H4 (cell line): Measurements from ENCODE around the gene CBFA2T2. TPM values are rescaled to one million over a fixed set of nuclear protein-coding genes. Genes with fewer than 3 reads are reported as not detected.
"Not testable (repeated sequence)": the region's sequence is repeated elsewhere in the genome, so short reads cannot be mapped to it uniquely, and the experiment has no call there.

Experiments used
- DNase-seq: peaks from one replicate; pipeline ENCODE4 v3.0.0-alpha.2; 2015; ENCODE audit warnings: low spot score
- total RNA-seq: library from RNA; depleted of rRNA; stranded (reverse); fragments of >200 nt; shearing (Covaris generic); gene quantifications from 2 replicates; pipeline ENCODE4 v1.2.3, GENCODE V29; 2014

CBFA2T2 gene
- total RNA-seq, 1 experiment from 2014 or later: 3.6 TPM

GRCh38 chr20:33506576-33506975, 16.7 kb downstream of the CBFA2T2 start:
- DNase-seq: no peak

DNA sequence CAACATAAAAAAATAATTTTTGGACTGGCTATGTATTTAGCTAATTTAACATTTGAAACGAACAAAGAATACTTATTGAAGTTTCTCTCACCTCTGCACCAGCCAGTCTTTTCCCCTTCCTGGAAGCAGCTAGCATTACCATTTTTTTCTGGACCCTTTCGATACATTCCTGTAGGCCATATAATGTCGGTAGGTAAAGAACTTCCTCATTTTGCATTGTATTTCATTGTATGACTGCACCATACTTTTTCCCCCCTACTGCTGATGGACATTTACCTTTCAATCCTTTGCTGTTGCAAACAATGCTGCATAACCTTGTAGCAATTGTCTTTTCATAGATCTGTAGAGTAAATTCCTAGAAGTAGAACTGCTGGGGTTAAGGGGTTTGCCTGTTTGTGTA, 17.6 kb downstream of the CBFA2T2 start:
- DNase-seq: no peak

DNA sequence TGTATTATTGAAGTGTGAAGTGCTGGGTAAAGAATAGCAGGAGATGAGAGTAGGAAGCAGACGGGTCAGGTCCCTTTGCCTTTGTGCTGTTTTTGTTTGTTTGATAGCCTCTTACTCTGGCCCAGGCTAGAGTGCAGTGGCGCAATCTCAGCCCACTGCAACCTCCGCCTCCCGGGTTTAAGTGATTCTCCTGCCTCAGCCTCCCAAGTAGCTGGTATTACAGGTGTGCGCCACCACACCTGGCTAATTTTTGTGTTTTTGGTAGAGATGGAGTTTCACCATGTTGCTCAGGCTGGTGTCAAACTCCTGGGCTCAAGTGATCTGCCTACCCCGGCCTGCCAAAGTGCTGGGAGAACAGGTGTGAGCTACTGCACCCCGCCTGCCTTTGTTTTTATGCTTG, 18.1 kb downstream of the CBFA2T2 start:
- not testable (repeated sequence) for DNase-seq

- not testable (repeated sequence) for DNase-seq
Measured at GRCh38 chr20:33509057-33509456, 19.2 kb downstream of the CBFA2T2 start.

DNA sequence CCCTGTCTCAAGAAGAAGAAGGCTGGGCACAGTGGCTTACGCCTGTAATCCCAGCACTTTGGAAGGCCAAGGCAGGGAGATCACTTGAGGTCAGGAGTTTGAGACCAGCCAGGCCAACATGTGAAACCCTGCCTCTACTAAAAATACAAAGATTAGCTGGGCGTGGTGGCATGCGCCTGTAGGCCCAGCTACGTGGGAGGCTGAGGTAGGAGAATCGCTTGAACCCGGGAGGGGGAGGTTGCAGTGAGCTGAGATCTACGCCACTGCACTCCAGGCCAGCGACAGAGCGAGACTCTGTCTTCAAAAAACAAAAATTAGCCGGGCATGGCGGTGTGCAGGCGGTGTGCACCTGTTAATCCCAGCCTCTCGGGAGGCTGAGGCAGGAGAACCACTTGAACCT, 22.0 kb downstream of the CBFA2T2 start:
- DNase-seq: not testable (repeated sequence)

DNA sequence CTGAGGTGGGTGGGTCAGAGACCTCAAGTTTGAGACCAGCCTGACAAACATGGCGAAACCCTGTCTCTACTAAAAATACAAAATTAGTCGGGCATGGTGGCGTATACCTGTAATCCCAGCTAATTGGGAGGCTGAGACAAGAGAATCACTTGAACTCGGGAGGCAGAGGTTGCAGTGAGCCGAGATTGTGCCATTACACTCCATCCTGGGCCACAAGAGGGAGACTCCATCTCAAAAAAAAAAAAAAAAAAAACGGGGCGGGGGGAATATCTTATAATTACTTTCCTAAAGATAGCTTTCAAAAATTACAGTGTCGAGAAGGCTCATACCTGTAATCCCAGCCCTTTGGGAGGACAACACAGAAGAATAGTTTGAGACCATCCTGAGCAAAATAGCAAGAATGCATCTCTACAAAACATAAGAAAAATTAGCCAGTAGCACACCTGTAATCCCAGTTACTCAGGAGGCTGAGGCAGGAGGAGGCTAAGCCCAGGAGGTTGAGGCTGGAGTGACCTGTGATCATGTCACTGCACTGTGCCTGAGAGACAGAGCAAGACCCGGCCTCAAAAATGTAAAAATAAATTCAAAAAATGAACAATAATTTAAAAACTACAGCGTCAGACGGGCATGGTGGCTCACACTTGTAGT, 25.8 kb downstream of the CBFA2T2 start:
- no peak for DNase-seq

DNA sequence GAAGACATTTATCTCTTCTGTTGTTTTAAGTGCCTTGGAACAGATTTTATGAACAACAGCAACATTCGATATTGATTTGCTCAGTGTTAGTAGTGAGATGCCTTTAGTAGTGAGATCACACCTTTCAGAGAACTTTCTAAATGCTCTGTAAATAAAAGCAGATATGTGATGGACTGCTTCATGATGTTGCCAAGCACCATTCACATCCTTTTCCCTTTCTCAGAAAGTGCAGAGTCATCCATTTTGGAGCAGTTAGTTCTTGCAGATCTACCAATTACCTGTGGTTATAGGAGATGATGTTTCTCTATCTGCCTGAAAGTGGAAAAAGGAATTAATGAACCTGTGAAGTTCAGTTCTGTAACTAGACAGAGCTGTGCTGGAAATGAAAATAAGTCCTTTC, 27.0 kb downstream of the CBFA2T2 start:
- DNase-seq: peak; percentile 20

- peak; percentile 69 for DNase-seq
Measured at GRCh38 chr20:33518071-33518470, 28.2 kb downstream of the CBFA2T2 start.

GRCh38 chr20:33521461-33521860, 31.6 kb downstream of the CBFA2T2 start:
- DNase-seq: no peak

DNA sequence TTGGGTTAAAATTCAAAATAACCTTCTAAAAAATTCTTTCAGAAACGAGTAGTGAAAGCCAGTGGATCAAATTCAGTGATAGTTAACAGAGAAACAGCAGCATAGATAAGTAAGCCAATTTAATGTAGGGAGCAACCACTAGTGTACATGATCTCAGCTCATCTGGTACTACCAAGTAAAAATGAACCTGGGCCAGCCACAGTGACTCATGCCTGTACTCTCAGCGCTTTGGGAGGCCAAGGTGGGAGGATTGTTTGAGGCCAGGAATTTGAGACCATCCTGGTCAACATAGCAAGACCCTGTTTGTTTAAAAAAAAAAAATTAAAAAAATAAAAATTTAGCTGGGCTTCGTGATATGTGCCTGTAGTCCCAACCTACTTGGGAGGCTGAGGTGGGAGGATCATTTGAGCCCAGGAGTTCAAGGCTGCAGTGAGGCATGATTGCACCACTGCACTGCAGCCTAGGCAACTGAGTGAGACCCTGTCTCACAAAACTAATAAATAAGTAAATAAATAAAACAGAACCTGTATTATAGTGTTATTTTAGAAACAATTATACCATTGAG, 32.4 kb downstream of the CBFA2T2 start:
- DNase-seq: no peak

DNA sequence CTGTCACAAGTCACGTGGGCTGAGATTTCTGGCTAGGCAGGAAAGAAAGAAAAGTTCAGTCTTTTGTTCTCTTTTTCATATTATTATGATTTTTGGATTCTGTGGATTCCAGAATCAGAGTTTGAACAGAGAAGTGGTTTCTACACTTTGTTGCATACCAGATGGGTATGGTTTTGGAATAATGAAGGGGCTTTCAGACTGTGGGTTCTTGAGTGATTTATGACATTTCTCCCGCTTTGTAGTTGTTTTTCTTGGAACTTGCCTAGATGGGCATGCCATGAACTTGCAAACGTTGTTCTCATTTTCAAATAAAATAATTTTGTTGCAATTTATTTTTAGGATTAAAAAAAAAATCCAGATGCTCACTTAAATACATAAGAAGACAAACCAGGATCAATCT, 34.4 kb downstream of the CBFA2T2 start:
- DNase-seq: no peak

- DNase-seq: no peak
Measured at GRCh38 chr20:33526769-33527168, 36.9 kb downstream of the CBFA2T2 start.

GRCh38 chr20:33531047-33531877, 41.4 kb downstream of the CBFA2T2 start:
- peak; percentile 11 for DNase-seq

- no peak for DNase-seq
Measured at GRCh38 chr20:33531885-33532284, 42.0 kb downstream of the CBFA2T2 start.

DNA sequence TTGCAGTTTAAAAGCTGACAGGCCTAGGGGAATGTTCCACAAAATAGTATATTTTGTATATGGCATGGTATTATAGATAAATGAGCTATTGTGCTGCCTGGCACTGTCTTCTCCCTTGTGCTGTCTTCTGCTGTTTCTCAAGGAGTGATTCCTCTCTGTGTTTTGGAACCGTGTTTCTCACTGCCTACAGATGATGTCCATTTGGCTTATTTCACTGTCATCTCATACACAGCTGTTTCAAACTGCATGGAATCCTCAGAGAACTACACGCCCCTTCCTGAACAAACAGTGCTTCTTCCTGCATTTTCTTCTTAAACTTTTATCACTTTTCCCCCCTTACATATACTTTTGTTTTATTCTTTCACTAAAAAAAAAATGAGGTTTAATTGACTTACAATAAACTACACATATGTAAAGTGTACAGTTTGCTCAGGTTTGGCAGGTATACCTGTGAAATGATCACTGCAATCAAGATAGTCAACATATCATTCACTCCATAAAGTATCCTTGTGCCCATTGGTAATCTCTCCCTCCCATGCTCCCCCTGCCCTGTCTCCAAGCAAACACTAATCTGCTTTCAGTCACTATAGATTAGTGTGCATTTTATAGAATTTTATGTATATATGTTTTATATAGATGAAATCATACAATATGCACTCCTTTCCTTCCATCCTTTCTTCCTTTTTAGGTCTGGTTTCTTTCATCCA, 43.0 kb downstream of the CBFA2T2 start:
- no peak for DNase-seq

DNA sequence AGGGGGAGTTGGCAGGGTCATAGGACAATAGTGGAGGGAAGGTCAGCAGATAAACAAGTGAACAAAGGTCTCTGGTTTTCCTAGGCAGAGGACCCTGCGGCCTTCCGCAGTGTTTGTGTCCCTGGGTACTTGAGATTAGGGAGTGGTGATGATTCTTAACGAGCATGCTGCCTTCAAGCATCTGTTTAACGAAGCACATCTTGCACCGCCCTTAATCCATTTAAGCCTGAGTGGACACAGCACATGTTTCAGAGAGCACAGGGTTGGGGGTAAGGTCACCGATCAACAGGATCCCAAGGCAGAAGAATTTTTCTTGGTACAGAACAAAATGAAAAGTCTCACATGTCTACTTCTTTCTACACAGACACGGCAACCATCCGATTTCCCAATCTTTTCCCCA, 45.8 kb downstream of the CBFA2T2 start:
- not testable (repeated sequence) for DNase-seq

- DNase-seq: no peak
Measured at GRCh38 chr20:33537608-33538007, 47.7 kb downstream of the CBFA2T2 start.

DNA sequence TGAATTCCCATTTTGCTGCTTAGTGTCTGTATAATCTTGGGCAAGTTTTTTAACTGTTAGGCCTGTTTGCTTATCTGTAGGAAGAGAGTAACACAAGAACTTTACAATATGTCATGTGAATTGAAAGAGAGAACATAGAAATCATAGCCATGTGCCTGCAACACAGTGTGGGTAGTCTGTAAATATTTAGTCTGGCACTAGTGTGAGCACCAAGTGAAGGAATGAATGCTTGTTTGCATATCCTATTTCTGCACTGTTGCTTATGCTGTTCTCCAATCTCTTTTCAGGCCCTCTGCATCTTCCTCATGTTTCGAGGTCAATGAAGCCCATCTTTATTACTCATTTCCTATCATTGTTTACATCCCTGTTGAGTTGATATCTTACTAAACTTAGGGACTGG, 49.2 kb downstream of the CBFA2T2 start:
- DNase-seq: peak; percentile 11

- DNase-seq: no peak
Measured at GRCh38 chr20:33540427-33540826, 50.5 kb downstream of the CBFA2T2 start.

- no peak for DNase-seq
Measured at GRCh38 chr20:33541074-33541473, 51.2 kb downstream of the CBFA2T2 start.

DNA sequence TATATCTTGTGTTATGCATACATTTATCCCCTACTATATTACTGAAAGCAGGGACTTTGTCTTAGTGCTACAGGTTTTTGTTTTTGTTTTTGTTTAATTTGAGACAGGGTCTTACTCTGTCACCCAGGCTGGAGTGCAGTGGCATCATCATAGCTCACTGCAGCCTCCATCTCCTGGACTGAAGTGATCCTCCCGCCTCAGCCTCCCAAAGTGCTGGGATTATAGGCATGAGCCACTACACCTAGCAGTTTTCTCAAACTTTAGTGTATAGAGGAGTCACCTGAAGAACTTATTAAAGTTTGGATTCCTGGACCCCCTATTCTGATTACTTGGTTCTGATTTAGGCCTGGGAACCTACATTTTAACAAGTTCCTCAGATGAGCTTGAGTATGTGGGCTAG, 51.9 kb downstream of the CBFA2T2 start:
- DNase-seq: no peak

GRCh38 chr20:33545763-33546162, 55.9 kb downstream of the CBFA2T2 start:
- DNase-seq: no peak
